HepG2 (cell line): Measurements from ENCODE around the gene DEPDC5. TPM values are rescaled to one million over a fixed set of nuclear protein-coding genes. Genes with fewer than 3 reads are reported as not detected.
A peak's percentile ranks its signal among the peaks of the same experiment; 100 is the strongest.

Experiments
- BORCS8-MEF2B ChIP-seq: sonication (generic); formaldehyde crosslinking; IDR thresholded peaks from 2 replicates; pipeline ENCODE4 v1.8.0; 2022; ENCODE audit warnings: mild to moderate bottlenecking, missing genetic modification reagents
- CENPT ChIP-seq: sonication (generic); formaldehyde crosslinking; IDR thresholded peaks from 2 replicates; pipeline ENCODE4 v1.8.0; 2022; ENCODE audit warnings: low read depth, mild to moderate bottlenecking, moderate library complexity, missing genetic modification reagents
- EHMT2 ChIP-seq: fragments of 200-600 bp; sonication (generic); IDR thresholded peaks from 2 replicates; pipeline ENCODE4 v1.7.0; 2017; ENCODE audit warnings: antibody characterized with exemption, low read depth, low read length, borderline replicate concordance
- FOSL2 ChIP-seq: sonication (generic); formaldehyde crosslinking; IDR thresholded peaks from 2 replicates; pipeline ENCODE4 v1.4.0; 2020; ENCODE audit warnings: missing genetic modification reagents
- FOXA1 ChIP-seq, 2 experiments: fragments of 450-650 bp in 1 of 2; sonication (generic) in 1 of 2; formaldehyde crosslinking in 1 of 2; IDR thresholded peaks; 2 replicates each; pipeline versions ENCODE4 v1.4.0 to v1.6.1; 2016 to 2020; ENCODE audit warnings: missing genetic modification reagents in 1 of 2
- HOXA3 ChIP-seq: sonication (generic); formaldehyde crosslinking; IDR thresholded peaks from 2 replicates; pipeline ENCODE4 v1.5.0; 2020; ENCODE audit warnings: missing genetic modification reagents
- IRF2 ChIP-seq: IDR thresholded peaks from 2 replicates; pipeline ENCODE4 v1.6.1; 2018; ENCODE audit warnings: missing genetic modification reagents, missing compliant biosample characterization
- KLF15 ChIP-seq: sonication (generic); formaldehyde crosslinking; IDR thresholded peaks from 2 replicates; pipeline ENCODE4 v1.8.1; 2023; ENCODE audit warnings: borderline replicate concordance, mild to moderate bottlenecking, inconsistent platforms, missing genetic modification reagents, mixed read lengths
- MAF1 ChIP-seq: sonication (generic); formaldehyde crosslinking; IDR thresholded peaks from 2 replicates; pipeline ENCODE4 v1.5.0; 2020; ENCODE audit warnings: missing genetic modification reagents, borderline replicate concordance
- MBNL3 ChIP-seq: fragments of 250-450 bp; sonication (Bioruptor Pico); conservative IDR thresholded peaks from 2 replicates; pipeline ENCODE4 v1.8.0; 2022; ENCODE audit warnings: mild to moderate bottlenecking, inconsistent platforms
- NBN ChIP-seq: fragments of 450-650 bp; conservative IDR thresholded peaks from 2 replicates; pipeline ENCODE4 v1.6.1; 2017
- PLRG1 ChIP-seq: fragments of 450-650 bp; conservative IDR thresholded peaks from 2 replicates; pipeline ENCODE4 v1.6.1; 2016
- SETDB1 ChIP-seq: sonication (generic); formaldehyde crosslinking; IDR thresholded peaks from 2 replicates; pipeline ENCODE4 v1.5.1; 2020; ENCODE audit warnings: missing genetic modification reagents, mild to moderate bottlenecking, borderline replicate concordance
- THAP11 ChIP-seq: IDR thresholded peaks from 2 replicates; pipeline ENCODE4 v1.6.1; 2016; ENCODE audit warnings: missing biosample characterization, missing genetic modification reagents
- ZKSCAN5 ChIP-seq: sonication (generic); formaldehyde crosslinking; IDR thresholded peaks from 2 replicates; pipeline ENCODE4 v1.5.1; 2020; ENCODE audit warnings: mild to moderate bottlenecking, missing genetic modification reagents
- ZNF501 ChIP-seq: sonication (generic); formaldehyde crosslinking; IDR thresholded peaks from 2 replicates; pipeline ENCODE4 v1.5.1; 2020; ENCODE audit warnings: mild to moderate bottlenecking, moderate library complexity, missing genetic modification reagents
- ZNF557 ChIP-seq: sonication (generic); formaldehyde crosslinking; IDR thresholded peaks from 2 replicates; pipeline ENCODE4 v1.4.0; 2020; ENCODE audit warnings: missing genetic modification reagents
- ZNF773 ChIP-seq: sonication (generic); formaldehyde crosslinking; IDR thresholded peaks from 2 replicates; pipeline ENCODE4 v1.4.0; 2020; ENCODE audit warnings: missing genetic modification reagents, borderline replicate concordance
- ZNF841 ChIP-seq: sonication (generic); formaldehyde crosslinking; IDR thresholded peaks from 2 replicates; pipeline ENCODE4 v1.8.1; 2023; ENCODE audit warnings: missing genetic modification reagents, borderline replicate concordance
- ZSCAN21 ChIP-seq: sonication (generic); formaldehyde crosslinking; IDR thresholded peaks from 2 replicates; pipeline ENCODE4 v1.8.0; 2022; ENCODE audit warnings: mild to moderate bottlenecking, missing genetic modification reagents, moderate library complexity, borderline replicate concordance
- polyA plus RNA-seq, 8 experiments: library from polyadenylated mRNA; depleted of rRNA in 3 of 8; stranded (reverse) in 7 of 8; unstranded in 1 of 8; fragments of >200 nt; fragmentation: Illumina TruSeq in 4 of 8; extraction: Trizol in 4 of 8; gene quantifications; 2 replicates each; pipeline versions ENCODE4 v1.2.1 to v1.2.3, GENCODE V29; 2011 to 2016; ENCODE audit warnings: low read depth in 4 of 8, missing spikeins in 1 of 8, mixed read lengths in 1 of 8; ENCODE audit not compliant: insufficient read depth in 1 of 8
- total RNA-seq, 5 experiments: library from RNA; depleted of rRNA; stranded (reverse); fragments of >200 nt; fragmentation: Illumina TruSeq; extraction: Trizol; gene quantifications; 2 replicates each; pipeline ENCODE4 v1.2.3, GENCODE V29; 2016; ENCODE audit warnings: low read depth in 1 of 5
- TF ChIP-seq, protein P1 (sequence below): sonication (generic); formaldehyde crosslinking; IDR thresholded peaks from 2 replicates; pipeline ENCODE4 v1.4.0; 2020; ENCODE audit warnings: mild to moderate bottlenecking, low read depth, missing genetic modification reagents
- TF ChIP-seq, protein P2 (sequence below): sonication (generic); formaldehyde crosslinking; IDR thresholded peaks from 2 replicates; pipeline ENCODE4 v1.5.0; 2020; ENCODE audit warnings: mild to moderate bottlenecking, low read depth, missing genetic modification reagents, borderline replicate concordance
- TF ChIP-seq, protein P3 (sequence below): sonication (generic); formaldehyde crosslinking; IDR thresholded peaks from 2 replicates; pipeline ENCODE4 v1.5.1; 2020; ENCODE audit warnings: mild to moderate bottlenecking, missing genetic modification reagents, borderline replicate concordance
- TF ChIP-seq, protein P4 (sequence below), 2 experiments: fragments of 450-650 bp in 1 of 2; sonication (generic) in 1 of 2; formaldehyde crosslinking; IDR thresholded peaks; 2 replicates each; pipeline versions ENCODE4 v1.5.0 to v1.8.0; 2020 to 2022; ENCODE audit warnings: mild to moderate bottlenecking in 1 of 2, missing genetic modification reagents in 1 of 2
- TF ChIP-seq, protein P5 (sequence below): sonication (generic); formaldehyde crosslinking; IDR thresholded peaks from 2 replicates; pipeline ENCODE4 v1.5.0; 2020; ENCODE audit warnings: mild to moderate bottlenecking, missing genetic modification reagents

DEPDC5 gene
- total and polyA plus RNA-seq, 2 of the 13 experiments (the other 11 are each of a cell fraction or from before 2014, with no cell fraction given): 9.8 to 12.4 TPM

DNA sequence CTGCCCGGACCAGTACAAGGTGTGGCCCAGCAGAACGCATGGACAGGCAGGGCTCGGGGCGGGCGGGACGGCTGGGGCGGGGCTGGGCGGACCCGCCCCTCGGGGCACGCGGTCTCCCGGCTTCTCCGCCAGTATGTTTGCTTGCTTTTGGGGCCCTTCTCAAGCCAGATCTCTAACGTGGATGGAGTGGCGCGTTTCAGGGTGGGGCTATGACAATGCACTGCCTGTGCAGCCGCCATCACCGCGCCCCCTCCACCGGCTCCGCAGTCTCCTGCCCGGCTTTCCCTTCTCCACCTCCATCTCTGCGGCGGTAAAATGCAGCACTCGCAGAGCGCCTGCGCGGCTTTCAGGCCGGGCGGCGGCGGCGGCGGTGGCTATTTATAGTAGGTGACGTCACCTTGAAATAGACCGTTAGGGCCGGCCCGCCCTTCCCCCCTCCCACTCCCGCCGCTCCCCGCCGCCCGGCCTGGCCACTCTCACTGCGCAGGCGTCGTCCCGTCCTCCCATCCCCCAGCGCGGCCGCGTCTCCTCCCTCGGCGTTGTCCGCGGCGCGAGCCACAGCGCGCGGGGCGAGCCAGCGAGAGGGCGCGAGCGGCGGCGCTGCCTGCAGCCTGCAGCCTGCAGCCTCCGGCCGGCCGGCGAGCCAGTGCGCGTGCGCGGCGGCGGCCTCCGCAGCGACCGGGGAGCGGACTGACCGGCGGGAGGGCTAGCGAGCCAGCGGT lies 190.3 kb downstream of the DEPDC5 start, which contains the start of gene YWHAH (continued):
- TF ChIP-seq MBNL3 (CRISPR knock-in tag) (no peak), MAF1 (CRISPR knock-in tag) (no peak), PLRG1 (no peak), CENPT (CRISPR knock-in tag) (no peak), FOSL2 (CRISPR knock-in tag) (0 out of 2 replicates have a peak, but pooled peaks have one; percentile 6), KLF15 (CRISPR knock-in tag) (no peak), ZSCAN21 (CRISPR knock-in tag) (peak; percentile 46; the same call in 1 of the 2 replicates), ZKSCAN5 (CRISPR knock-in tag) (no peak), BORCS8-MEF2B (peak; percentile 54; the same call in 1 of the 2 replicates), EHMT2 (no peak), THAP11 (CRISPR knock-in tag) (0 out of 2 replicates have a peak, but pooled peaks have one; percentile 11), HOXA3 (peak; percentile 51), ZNF501 (CRISPR knock-in tag) (peak; percentile 50; the same call in 1 of the 2 replicates), NBN (no peak), ZNF557 (no peak), IRF2 (no peak), ZNF841 (CRISPR knock-in tag) (0 out of 2 replicates have a peak, but pooled peaks have one; percentile 40), SETDB1 (CRISPR knock-in tag) (no peak), FOXA1 (IDR thresholded peaks at IDR 0.05) (no peak), FOXA1 (CRISPR knock-in tag; IDR thresholded peaks at IDR 0.05) (peak; percentile 19; the same call in 1 of the 2 replicates), ZNF773 (CRISPR knock-in tag) (no peak)
- TF ChIP-seq, protein P1, sequence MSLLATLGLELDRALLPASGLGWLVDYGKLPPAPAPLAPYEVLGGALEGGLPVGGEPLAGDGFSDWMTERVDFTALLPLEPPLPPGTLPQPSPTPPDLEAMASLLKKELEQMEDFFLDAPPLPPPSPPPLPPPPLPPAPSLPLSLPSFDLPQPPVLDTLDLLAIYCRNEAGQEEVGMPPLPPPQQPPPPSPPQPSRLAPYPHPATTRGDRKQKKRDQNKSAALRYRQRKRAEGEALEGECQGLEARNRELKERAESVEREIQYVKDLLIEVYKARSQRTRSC (CRISPR knock-in tag): no peak
- TF ChIP-seq, protein P2, sequence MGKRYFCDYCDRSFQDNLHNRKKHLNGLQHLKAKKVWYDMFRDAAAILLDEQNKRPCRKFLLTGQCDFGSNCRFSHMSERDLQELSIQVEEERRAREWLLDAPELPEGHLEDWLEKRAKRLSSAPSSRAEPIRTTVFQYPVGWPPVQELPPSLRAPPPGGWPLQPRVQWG (CRISPR knock-in tag): no peak
- TF ChIP-seq, protein P3, sequence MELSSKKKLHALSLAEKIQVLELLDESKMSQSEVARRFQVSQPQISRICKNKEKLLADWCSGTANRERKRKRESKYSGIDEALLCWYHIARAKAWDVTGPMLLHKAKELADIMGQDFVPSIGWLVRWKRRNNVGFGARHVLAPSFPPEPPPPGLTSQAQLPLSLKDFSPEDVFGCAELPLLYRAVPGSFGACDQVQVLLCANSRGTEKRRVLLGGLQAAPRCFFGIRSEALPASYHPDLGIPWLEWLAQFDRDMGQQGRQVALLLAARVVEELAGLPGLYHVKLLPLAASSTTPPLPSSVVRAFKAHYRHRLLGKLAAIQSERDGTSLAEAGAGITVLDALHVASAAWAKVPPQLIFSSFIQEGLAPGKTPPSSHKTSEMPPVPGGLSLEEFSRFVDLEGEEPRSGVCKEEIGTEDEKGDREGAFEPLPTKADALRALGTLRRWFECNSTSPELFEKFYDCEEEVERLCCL (CRISPR knock-in tag): no peak
- TF ChIP-seq, protein P4, sequence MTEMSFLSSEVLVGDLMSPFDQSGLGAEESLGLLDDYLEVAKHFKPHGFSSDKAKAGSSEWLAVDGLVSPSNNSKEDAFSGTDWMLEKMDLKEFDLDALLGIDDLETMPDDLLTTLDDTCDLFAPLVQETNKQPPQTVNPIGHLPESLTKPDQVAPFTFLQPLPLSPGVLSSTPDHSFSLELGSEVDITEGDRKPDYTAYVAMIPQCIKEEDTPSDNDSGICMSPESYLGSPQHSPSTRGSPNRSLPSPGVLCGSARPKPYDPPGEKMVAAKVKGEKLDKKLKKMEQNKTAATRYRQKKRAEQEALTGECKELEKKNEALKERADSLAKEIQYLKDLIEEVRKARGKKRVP (CRISPR knock-in tag; IDR thresholded peaks at IDR 0.05): peak in 1 of 2 experiments; percentile 22; a peak in 1 of 4 replicates
- TF ChIP-seq, protein P5, sequence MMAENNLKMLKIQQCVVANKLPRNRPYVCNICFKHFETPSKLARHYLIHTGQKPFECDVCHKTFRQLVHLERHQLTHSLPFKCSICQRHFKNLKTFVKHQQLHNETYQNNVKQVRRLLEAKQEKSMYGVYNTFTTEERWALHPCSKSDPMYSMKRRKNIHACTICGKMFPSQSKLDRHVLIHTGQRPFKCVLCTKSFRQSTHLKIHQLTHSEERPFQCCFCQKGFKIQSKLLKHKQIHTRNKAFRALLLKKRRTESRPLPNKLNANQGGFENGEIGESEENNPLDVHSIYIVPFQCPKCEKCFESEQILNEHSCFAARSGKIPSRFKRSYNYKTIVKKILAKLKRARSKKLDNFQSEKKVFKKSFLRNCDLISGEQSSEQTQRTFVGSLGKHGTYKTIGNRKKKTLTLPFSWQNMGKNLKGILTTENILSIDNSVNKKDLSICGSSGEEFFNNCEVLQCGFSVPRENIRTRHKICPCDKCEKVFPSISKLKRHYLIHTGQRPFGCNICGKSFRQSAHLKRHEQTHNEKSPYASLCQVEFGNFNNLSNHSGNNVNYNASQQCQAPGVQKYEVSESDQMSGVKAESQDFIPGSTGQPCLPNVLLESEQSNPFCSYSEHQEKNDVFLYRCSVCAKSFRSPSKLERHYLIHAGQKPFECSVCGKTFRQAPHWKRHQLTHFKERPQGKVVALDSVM (CRISPR knock-in tag): no peak
